NCI-H524 treated with DMSO at 0.1 percent for 48 hours (cell line): Measurements from ENCODE around the gene MSMO1.

ENCODE experiments used
- DNase-seq: peaks from one replicate; lab custom pipeline; 2025; lab: John Stamatoyannopoulos, UW

MSMO1 gene

DNA sequence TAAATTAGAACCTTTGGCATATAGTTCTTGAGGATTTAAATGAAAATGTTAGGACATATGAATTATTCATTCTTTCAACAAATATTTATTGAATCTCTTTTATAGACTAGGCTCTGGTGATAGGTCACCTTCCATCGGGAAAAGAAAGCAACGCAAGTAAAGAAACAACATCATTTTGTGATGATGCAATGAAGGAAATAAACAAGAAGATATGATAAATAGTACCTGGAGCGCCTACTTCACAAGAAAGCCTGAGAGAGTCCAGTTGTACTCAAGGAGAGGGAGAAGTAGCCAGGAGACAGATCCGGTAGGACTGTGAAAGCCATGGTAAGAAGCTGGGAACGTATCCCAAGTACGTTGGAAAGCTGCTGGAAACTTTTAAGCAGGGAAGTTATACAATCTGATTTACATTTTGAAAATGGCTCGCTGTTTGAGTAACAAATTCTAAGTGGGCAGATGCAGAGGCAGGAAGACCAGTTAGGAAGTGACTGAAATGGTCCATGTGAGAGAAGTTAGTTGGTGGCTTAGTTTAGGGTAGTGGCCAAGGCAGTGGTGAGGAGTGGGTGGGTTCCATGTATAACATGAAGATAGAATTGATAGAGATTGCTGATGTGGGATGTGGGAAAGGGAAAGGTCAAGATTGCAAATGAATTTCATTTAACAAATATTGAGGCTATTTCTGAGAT, 33.7 kb downstream of the MSMO1 start:
- DNase-seq: no peak

DNA sequence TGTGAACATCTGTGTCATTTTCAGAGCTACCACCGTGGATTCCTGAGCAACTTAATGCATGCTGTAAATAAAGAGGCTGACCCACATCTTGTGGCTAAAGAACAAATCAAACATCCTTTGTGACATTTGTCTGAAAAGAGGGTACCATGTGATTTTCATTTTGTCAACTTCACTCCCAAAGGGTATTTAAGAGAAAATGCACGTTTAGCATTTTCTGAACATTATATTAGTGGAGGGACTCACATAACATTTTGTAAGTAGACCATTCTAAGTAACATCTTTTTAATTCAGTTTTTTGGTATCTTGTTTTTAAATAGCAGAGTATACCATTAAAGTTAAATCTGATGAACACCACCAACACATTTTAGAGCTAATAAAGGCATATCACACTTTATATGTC, 34.3 kb downstream of the MSMO1 start:
- no peak for DNase-seq

DNA sequence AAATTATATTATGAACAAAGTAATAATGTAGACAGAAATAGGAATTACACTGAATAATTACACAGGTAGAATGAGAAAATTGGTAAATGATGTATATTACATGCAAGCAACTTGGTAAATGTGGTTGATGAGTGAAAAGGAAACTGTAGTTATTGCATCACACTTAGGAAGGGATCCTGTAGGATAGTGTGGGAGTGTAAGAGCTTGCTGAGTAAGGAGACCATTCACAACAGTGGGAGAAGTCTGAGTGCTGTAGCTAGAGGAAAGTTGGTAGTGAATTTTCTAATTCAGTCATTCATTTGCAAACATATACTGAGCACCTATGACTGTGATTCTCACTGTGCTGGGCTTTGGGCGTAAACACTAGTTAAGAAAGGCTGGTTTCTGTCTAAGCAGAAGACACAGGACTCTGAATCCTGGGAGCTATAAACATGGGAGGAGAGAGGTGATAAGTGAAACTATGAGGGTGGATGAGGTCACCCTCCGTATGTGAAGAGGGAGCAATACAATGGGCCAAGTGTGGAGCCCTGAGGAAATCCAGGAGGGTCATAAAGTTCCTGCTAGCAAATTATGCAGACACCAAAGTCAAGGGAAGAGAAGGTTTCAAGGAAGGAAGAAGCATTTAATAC, 37.1 kb downstream of the MSMO1 start:
- DNase-seq: no peak

DNA sequence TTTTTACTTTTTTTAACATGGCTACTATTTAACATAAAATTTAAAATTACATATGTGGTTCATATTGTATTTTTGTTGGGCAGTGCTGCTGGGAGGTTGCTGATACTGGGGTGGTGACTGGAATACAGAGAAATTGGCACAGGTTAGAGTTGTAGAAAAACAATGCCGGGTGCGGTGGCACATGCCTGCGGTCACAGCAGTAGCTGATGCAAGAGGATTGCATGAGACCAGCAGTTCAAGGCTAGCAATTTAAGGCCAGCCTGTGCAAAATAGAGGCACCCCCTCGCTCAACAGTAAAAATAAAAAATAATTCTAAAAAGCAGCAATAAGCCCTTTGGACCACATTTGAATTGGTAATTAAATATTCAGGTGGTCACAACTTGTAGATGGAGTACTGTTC, 39.6 kb downstream of the MSMO1 start:
- no peak for DNase-seq

DNA sequence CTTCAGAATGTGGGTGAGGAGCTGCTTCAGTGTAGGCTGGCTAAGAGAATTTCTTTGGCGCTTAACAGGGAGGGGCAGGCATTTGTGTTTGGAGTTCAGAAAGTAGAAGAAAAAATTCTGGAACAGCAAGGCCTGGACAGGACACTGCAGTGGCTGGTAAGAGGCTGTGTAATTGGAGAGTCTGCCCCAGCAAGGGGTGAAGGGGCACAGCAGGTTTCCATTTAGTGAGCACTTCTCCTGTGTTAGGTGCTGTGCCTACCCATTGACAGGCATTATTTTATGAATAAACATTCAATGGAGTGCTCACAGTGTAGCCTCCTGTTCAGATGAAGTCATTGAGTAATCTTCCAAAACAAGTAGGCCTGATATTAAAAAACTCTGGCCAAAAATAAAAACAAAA, 40.6 kb downstream of the MSMO1 start:
- DNase-seq: no peak

DNA sequence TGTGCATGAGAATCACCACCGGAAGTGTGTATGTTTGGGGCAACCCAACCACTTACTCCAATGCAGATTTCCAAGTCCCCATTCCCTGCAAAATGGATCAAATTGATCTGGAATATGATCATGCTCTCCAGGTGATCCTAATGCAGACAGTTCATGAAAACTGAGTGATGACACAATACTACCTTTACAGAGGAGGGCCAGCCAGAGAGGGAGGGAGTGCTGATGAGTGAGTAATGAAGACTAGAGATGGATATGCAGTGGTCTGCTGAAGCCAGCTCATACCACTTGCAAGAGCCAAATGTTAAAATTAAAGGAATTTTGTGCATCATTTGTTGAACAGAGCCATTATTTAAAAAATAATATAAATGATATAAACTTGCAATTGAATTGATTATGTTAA, 41.1 kb downstream of the MSMO1 start:
- no peak for DNase-seq

DNA sequence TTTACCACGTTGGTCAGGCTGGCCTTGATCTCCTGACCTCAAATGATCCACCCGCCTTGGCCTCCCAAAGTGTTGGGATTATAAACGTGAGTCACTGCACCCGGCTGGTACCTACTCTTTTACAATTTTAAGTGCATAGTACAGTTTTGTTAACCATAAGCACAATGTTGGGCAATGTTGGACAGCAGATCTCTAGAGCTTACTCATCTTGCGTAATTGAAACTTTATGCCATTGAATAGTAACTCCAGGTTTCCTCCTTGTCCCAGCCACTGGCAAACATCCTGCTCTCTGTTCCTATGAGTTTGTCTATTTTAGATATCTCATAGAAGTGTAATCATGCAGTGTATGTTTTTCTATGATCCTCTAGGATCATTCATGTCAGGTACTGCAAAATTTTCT, 42.1 kb downstream of the MSMO1 start:
- DNase-seq: no peak

DNA sequence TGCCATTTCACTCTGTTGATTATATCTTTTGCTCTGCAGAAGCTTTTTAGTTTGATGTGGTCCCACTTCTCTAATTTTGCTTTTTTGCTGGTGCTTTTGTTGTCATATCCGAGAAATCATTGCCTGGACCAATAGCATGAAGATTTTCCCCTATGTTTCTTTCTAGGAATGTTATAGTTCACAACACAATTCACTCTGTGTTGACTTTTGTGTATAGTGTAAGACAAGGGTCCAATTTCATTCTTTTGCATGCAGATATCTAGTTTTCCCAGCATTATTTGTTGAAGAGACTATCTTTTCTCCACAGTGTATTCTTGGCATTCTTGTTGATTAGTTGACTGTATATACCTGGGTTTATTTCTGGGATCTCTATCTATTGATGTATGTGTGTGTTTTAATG, 43.1 kb downstream of the MSMO1 start:
- DNase-seq: no peak

DNA sequence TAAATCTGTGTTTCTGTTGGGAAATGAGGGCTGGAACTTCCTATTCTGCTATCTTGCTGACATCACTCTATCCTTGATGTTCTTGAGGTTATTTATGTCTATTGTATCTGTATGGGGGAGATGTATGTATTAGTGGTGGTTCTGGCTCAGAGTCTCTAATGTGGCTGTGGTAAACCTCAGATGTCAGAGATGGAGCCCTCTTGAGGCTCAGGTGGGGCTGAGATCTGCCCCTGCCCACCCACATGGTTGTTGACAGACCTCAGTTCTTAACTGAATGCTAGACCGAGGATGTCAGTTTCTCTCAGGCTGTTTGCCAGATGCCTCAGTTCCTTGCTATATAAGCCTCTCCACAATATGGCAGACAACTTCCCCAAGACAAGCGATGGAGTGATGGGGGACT, 48.0 kb downstream of the MSMO1 start:
- no peak for DNase-seq

DNA sequence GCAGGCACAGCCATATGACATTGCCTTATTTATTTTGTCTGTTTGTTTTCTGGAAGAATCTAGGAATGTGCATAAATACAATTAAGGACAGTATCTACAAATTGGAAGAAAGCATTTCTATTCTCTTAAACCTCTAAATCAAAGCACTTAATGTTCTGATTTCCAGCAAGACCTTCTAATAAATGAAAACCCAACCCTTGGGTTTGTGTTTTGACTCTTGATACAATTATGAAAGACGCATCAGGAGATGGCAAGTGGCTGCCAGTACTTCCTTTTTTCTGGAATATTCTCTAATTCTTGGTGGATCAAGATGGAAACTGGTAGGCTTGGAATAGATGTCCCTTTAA, 50.9 kb downstream of the MSMO1 start:
- DNase-seq: no peak

DNA sequence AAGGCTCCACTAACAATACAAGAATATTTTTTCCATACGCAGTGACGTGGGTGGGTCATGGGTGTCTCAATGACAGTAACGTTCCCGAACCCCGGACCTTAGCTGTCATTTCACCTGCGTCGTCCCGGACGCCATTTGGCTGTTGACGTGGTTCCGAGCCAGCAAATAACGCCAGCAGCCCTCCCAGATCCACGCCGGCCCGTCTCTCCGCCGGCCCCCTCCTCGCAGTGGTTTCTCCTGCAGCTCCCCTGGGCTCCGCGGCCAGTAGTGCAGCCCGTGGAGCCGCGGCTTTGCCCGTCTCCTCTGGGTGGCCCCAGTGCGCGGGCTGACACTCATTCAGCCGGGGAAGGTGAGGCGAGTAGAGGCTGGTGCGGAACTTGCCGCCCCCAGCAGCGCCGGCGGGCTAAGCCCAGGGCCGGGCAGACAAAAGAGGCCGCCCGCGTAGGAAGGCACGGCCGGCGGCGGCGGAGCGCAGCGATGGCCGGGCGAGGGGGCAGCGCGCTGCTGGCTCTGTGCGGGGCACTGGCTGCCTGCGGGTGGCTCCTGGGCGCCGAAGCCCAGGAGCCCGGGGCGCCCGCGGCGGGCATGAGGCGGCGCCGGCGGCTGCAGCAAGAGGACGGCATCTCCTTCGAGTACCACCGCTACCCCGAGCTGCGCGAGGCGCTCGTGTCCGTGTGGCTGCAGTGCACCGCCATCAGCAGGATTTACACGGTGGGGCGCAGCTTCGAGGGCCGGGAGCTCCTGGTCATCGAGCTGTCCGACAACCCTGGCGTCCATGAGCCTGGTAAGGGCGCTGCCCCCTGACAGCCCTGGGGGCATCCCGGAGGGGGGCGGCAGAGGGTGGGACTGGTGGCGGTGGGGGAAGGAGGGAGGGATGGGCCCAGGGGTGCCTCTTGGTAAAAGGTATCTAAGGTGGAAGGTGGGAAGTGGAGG, 51.5 kb downstream of the MSMO1 start, which contains the start of gene CPE:
CPE (plus strand) TSS at position 264 of the 933 bp plus-strand sequence; CDS start at position 478, 214 bp downstream.
- no peak for DNase-seq

DNA sequence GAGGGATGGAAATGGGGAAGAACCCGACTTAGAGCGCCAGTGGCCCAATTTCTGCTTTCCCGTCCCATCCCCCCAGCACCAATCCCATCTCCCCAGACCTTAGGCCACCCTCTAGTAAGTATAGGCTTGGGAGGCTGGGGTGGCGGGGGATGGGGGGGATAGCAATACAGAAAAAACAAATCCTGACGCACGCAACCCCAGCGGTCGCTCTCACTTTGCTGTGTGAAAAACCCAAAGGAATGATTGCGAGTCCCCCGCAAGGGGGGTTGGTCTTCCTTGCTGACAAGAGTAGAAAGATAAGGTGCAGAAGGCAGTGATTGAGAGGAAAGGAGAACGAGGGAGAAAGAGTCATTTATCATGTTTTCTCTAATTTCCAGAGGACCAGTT, 52.2 kb downstream of the MSMO1 start:
- no peak for DNase-seq

DNA sequence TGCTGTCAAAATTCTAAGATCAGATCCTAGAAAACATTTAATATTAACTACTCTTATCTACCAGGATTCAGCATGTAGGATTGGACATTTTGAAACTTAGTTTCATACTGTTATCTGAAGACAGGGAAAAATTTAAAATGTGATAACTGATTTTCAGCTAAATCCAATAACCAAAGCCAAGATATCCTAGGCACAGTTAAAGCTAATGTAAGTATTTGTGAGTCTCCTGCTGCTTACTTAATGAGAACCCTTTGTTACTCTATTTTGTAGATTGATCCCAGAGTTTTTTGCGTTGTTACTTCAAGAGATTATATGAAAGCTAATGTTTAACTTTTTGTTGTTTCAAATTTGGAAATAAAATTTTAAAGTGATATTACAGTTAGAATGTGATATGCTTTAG, 53.3 kb downstream of the MSMO1 start:
- no peak for DNase-seq

DNA sequence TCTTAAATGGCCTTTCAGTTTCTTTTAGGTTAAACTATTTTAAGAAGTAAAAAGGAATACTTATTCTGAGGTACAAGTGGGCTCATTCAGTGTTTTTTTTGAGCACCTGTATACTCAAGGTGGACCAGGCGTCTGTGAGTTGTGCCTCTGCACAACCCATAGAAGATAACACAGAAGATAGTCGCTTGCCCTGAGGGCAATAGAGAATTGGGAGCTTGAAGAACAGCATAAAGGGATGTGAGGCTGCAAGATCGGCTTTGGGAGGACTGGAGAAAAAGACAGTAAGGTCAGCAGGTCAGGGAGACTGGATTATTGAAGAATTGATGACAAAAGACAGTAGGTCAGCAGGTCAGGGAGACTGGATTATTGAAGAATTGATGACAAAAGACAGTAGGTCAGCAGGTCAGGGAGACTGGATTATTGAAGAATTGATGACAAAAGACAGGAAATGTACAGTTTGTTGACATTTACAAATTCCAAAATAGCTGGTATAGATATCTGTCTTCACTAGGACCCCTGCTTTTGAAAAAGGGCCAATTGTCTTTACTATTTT, 54.4 kb downstream of the MSMO1 start:
- no peak for DNase-seq

DNA sequence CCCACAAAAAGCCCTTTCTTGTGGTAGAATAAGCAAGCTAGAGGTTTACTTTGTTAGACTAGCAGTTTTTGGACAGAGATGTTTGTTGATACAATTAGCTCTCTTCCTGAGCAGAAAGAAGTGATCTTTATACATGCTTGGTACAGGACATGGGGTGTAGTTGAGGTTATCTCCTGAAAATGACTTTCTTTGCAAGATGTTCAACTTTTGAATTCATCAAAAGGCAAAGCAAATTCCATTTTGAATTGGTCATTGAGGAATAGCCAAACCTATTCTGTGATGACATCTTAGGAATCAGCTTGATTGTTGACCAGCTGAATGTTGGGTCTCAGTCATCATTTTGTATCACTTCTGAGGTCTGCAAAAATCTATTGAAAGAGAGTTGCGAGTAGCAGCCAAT, 55.2 kb downstream of the MSMO1 start:
- no peak for DNase-seq

DNA sequence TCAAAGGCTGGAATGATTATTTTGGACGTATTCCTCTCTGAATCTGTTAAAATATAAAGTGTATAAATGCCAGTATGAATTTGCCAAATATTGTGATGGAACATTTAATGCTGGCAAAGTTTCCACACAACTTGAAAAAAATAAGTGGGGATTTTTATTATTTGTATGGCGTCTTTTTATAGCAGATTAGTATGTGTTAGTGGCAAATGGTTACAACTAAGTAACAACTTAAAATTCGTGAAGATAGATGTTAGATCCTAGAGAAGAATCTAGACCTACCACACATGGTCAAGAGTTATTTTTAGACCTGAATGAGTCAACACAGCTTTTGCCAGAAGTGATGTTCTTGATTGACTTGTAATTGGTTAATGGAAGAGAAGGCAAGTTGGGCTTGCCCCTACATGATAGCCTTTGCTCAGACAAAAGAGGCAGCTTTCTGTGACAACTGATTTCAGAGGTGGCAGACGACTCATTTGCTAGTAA, 56.2 kb downstream of the MSMO1 start:
- DNase-seq: no peak

DNA sequence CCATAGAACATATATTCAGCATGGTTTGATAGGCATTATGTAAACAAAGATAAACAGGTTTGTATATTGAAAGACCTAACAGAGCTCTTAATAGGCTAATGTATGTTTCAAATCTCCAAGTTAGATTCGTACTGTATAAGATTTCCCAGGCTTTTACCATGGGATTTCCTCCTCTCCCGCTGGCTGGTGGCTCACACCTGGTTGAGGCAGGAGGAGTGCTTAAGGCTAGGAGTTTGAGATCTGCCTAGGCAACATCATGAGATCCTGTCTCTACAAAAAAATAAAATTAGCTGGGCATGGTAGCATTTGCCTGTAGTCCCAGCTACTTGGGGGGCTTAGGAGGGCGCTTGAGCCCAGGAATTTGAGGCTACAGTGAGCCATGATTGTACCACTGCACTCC, 56.7 kb downstream of the MSMO1 start:
- DNase-seq: no peak

DNA sequence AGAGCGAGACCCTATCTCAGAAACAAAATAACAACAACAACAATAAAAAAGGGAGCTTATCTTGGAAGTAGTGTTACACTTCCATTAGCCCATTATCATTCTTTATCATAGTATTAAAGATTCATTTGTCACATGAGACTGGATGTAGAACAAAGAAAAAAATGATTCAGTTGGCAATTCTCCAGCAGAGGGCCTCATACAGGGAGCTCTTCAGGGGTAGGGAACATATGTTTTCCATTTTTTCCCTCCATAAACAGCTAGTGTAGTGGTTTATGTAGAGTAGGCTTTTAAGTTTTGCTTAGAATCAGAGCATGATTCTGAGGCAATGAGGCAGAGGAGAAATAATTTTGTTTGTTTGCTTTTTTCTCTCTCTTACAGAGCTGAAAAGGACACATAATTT, 57.1 kb downstream of the MSMO1 start:
- peak; percentile 63 for DNase-seq

DNA sequence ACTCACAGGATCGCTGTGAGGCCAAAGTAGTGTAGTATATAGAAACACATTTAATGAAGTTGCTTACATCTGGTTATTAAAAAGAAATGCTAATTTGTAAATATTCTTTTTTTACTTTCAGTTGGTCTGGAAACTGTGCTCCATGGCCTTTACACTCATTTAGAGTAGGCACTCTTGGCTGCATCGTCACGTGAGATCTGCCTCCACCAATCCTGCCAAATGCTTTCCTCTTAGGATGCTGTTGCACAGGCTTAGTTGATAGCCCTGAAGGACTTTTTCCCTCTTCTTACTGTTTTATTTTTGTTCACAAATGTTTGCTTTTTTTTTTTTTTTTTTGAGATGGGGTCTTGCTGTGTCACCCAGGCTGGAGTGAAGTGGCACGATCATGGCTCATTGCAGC, 57.7 kb downstream of the MSMO1 start:
- no peak for DNase-seq

DNA sequence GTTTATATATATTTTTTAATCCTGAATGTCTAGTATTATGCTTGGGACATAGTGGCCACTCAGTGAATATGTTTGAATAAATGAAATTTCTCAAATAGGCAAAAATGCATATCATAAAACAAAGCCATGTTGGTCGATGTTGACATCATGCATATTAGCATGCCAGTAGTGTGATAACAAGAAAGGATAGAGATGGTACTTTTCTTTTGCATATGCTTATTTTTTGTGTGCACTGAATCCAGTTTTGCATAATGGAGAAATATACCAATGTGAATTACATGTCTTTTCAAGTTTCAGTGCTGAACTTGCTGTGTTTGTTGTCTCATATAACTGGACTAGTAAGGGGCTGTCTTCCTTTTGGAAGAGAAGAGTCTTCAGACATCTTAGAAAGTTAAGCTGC, 58.9 kb downstream of the MSMO1 start:
- DNase-seq: no peak

DNA sequence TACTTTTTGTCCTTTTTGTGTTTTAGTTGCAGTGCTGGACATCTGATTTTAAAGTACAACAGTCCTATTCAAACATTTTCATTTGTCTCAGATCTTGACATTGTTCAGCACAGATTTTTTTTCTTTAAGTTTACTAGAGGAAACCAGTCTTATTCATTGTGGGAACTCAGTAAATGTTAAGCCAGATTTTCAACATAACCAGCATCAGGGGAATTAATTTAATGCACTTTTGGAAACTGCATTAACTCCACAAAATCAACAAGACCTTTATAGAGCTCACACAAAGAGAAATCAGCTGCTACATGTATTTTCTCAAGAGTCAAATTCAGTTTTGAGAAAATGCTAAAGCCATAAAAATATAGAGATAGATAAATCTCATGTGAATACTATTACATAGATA, 61.3 kb downstream of the MSMO1 start:
- DNase-seq: no peak
